ENCODE data around the gene CRIM1. TPM values are rescaled to one million over a fixed set of nuclear protein-coding genes. Genes with fewer than 3 reads are reported as not detected.

CRIM1 gene
- total and polyA plus RNA-seq, 3 experiments from 2014 or later, result 2.5 to 11.1 (median 10.7) TPM

DNA sequence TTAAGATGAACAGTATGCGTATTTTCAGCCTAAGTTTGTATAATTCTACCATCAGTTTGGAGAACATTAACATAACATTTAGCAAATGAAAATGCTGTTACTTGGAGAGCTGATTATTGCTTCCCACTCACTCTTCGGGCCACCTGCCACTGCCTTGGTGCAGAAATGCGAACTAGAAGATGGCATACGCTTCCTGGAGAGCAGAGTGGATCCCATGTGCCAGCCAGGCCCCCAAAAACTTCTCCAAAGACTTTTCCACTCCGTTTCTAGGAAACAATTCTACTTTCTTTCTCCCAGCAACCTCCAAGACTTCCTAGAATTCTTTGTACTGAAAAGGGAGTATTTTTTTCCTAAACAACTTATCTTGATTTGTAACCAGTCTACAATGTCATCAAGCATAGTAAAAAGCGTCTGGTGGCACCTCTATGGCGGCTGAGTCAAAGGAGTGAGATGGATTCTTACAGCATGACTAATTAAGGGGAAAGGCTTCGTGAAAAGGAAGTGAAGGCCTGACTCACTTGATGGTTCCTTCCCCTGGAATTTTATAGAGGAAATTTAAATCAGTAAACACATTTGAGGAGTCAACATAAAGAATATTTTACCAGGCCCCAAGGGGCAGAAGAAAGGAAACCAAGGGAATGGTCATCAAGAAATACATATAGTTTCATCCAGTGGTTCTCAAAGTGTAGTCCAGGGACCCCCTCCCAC is 205.8 kb downstream of the CRIM1 start:
- peaks cover 11 to 68% (median 26%) of the 10 kb centered on the region in 3 donors for H3K36me3 Mint-ChIP-seq
- no peaks in the 10 kb centered on the region for H3K9me3 Mint-ChIP-seq
- H3K4me3 Mint-ChIP-seq, result no peak overlapping the region
- H3K4me1 Mint-ChIP-seq, result peaks cover 10 to 17% (median 16%) of the 10 kb centered on the region in 3 donors
- DNase-seq, result no peak
- no peak overlapping the region for H3K4me3 ChIP-seq (ENCODE audit: low read length)
- H3K27me3 ChIP-seq (ENCODE audit: insufficient read depth, low read length, poor library complexity, severe bottlenecking), result no peaks in the 10 kb centered on the region
- H3K36me3 ChIP-seq (ENCODE audit: insufficient read depth, low read length), result no peaks in the 10 kb centered on the region
- no peaks in the 10 kb centered on the region for H3K9me3 ChIP-seq (ENCODE audit: low read length)
- ChIA-PET POLR2A (no interaction called here), CTCF (no interaction called here)
- no peaks in the 10 kb centered on the region for H3K4me1 ChIP-seq (ENCODE audit: insufficient read depth, low read length)
- H3K27me3 Mint-ChIP-seq, result no peaks in the 10 kb centered on the region
- no peak overlapping the region for H3K27ac ChIP-seq (ENCODE audit: low read depth, low read length)
- peak overlapping the region in 1 of 8 donors; percentile 38 for H3K27ac Mint-ChIP-seq

DNA sequence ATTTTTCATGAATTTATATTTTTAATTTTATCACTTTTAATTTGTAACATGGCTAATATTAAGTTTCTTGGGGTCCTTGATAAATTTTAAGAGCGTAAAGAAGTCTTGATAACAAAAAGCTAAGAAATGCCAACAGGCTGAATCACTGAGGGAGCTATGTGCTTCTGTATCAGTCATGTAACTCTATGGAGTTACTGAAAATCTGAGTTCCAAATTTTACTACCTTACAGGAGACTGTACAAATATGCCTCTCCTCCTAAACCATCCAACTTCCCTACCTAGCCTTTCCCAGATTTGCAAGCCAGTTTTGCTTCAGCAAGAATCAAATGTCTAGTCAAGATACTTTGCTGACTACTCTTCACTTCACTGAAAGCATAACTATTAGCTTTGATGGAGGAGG is 206.7 kb downstream of the CRIM1 start:
- H3K4me1 Mint-ChIP-seq, result peaks cover 10 to 21% (median 16%) of the 10 kb centered on the region in 3 donors
- no peak overlapping the region for H3K27ac Mint-ChIP-seq
- CTCF ChIA-PET, result no interaction called here

DNA sequence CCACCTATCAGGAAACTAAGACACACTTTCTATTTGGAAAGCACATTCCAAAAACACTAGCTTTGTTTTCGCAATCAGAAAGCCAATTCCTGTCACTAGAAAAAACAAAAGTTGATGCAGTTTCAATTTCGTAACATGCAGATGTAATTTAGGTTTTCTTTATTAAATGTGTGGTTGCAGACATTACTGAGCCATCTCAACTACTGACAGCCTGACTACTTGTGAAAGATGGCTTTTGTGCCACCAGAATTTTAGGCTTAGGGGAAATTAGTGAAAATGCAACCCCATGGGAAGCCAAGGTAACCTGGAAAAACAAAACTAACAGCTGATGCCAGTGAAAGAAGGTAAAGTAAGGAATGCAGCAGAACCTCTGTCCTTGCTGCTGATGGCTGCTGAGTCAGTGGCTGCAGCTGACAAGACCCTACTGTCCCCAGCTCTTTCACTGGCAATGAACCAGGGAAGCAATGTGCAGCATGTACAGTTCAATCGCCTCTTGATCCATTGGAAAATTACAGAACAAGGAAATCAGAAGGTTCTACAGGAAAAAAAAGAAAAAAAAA is 207.5 kb downstream of the CRIM1 start:
- H3K27me3 ChIP-seq (ENCODE audit: insufficient read depth, low read length, poor library complexity, severe bottlenecking), result no peaks in the 10 kb centered on the region
- H3K27ac ChIP-seq (ENCODE audit: low read depth, low read length), result no peak overlapping the region
- H3K36me3 ChIP-seq (ENCODE audit: insufficient read depth, low read length), result no peaks in the 10 kb centered on the region
- ChIA-PET CTCF (no interaction called here), POLR2A (no interaction called here)
- Mint-ChIP-seq H3K4me3 (no peak overlapping the region), H3K4me1 (peaks cover 10 to 23% (median 16%) of the 10 kb centered on the region in 3 donors), H3K27ac (no peak overlapping the region), H3K36me3 (peaks cover 15 to 75% (median 32%) of the 10 kb centered on the region in 3 donors), H3K9me3 (no peaks in the 10 kb centered on the region), H3K27me3 (no peaks in the 10 kb centered on the region)
- H3K4me1 ChIP-seq (ENCODE audit: insufficient read depth, low read length), result no peaks in the 10 kb centered on the region
- no peak for DNase-seq
- H3K4me3 ChIP-seq (ENCODE audit: low read length), result no peak overlapping the region
- H3K9me3 ChIP-seq (ENCODE audit: low read length), result no peaks in the 10 kb centered on the region

More for the DNA sequence above, 206.7 kb downstream of the CRIM1 start:
- Histone ChIP-seq H3K9me3 (ENCODE audit: low read length) (no peaks in the 10 kb centered on the region), H3K27ac (ENCODE audit: low read depth, low read length) (no peak overlapping the region), H3K27me3 (ENCODE audit: insufficient read depth, low read length, poor library complexity, severe bottlenecking) (no peaks in the 10 kb centered on the region), H3K4me1 (ENCODE audit: insufficient read depth, low read length) (no peaks in the 10 kb centered on the region), H3K4me3 (ENCODE audit: low read length) (no peak overlapping the region), H3K36me3 (ENCODE audit: insufficient read depth, low read length) (no peaks in the 10 kb centered on the region)
- POLR2A ChIA-PET, result no interaction called here
- peaks cover 15 to 75% (median 32%) of the 10 kb centered on the region in 3 donors for H3K36me3 Mint-ChIP-seq
- no peaks in the 10 kb centered on the region for H3K27me3 Mint-ChIP-seq
- DNase-seq, result no peak
- no peak overlapping the region for H3K4me3 Mint-ChIP-seq
- H3K9me3 Mint-ChIP-seq, result no peaks in the 10 kb centered on the region

DNA sequence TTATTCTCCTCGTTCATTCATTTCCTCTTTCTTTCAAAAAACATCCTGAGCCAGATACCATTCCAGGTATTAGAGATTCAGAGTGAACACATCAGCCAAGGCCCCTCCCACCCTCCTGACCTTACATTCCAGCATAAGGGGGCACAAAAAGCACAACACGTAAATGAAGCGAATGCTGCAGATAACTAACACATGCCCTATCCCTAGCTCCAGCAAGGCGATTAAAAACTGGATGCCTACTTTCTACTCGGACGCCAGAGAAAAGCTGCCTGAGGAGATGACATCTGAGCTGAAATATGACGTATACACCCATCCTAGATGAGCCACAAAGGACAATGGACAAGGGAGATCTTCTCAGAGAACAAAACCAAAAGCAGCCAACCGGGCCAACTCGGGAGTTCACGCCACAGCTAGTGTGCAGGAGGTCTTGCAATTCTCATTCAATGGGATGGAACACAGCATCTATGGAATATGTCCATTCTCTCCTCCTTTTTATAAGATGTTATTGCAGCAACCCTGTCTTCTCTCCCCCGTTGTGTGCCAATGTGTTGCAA is 208.9 kb downstream of the CRIM1 start:
- no peak for DNase-seq
- H3K4me1 ChIP-seq (ENCODE audit: insufficient read depth, low read length), result no peaks in the 10 kb centered on the region
- Mint-ChIP-seq H3K27ac (peak overlapping the region in 1 of 8 donors; percentile 31), H3K36me3 (peaks cover 15 to 77% (median 34%) of the 10 kb centered on the region in 3 donors), H3K9me3 (no peaks in the 10 kb centered on the region), H3K4me1 (peaks cover 10 to 25% (median 12%) of the 10 kb centered on the region in 3 donors), H3K27me3 (no peaks in the 10 kb centered on the region), H3K4me3 (no peak overlapping the region)
- no peaks in the 10 kb centered on the region for H3K36me3 ChIP-seq (ENCODE audit: insufficient read depth, low read length)
- no peaks in the 10 kb centered on the region for H3K9me3 ChIP-seq (ENCODE audit: low read length)
- no peaks in the 10 kb centered on the region for H3K27me3 ChIP-seq (ENCODE audit: insufficient read depth, low read length, poor library complexity, severe bottlenecking)
- ChIA-PET CTCF (interaction anchor here (1.2 kb wide), 1 partner anchor 9 kb away, joined by 4 read pairs; no protein-coding TSS in a partner anchor), POLR2A (no interaction called here)
- H3K27ac ChIP-seq (ENCODE audit: low read depth, low read length), result no peak overlapping the region
- no peak overlapping the region for H3K4me3 ChIP-seq (ENCODE audit: low read length)

DNA sequence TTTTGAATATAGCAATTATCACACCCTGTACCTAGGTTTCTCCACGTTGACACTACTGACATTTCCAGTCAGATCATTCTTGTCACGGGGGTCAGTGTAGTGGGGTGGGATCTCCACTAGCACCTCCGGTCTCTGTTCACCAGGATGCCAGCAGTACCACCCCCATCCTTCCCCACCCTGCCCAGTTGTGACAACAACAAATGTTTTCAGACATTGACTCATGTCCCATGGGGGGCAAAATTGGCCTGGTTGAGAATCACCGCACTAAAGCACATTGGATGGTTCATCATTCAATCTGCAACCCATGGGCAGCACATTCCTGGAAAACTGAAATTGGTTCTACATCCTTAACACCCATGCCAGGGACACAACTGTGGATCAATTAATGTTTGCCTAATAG is 210.1 kb downstream of the CRIM1 start:
- Mint-ChIP-seq H3K4me1 (peaks cover 10 to 28% (median 11%) of the 10 kb centered on the region in 3 donors), H3K27ac (no peak overlapping the region), H3K9me3 (no peaks in the 10 kb centered on the region), H3K36me3 (peaks cover 15 to 72% (median 31%) of the 10 kb centered on the region in 3 donors), H3K4me3 (no peak overlapping the region), H3K27me3 (no peaks in the 10 kb centered on the region)
- H3K27me3 ChIP-seq (ENCODE audit: insufficient read depth, low read length, poor library complexity, severe bottlenecking), result no peaks in the 10 kb centered on the region
- no peak overlapping the region for H3K4me3 ChIP-seq (ENCODE audit: low read length)
- ChIA-PET CTCF (no interaction called here), POLR2A (no interaction called here)
- no peaks in the 10 kb centered on the region for H3K4me1 ChIP-seq (ENCODE audit: insufficient read depth, low read length)
- H3K9me3 ChIP-seq (ENCODE audit: low read length), result no peaks in the 10 kb centered on the region
- DNase-seq, result no peak
- no peak overlapping the region for H3K27ac ChIP-seq (ENCODE audit: low read depth, low read length)
- no peaks in the 10 kb centered on the region for H3K36me3 ChIP-seq (ENCODE audit: insufficient read depth, low read length)

DNA sequence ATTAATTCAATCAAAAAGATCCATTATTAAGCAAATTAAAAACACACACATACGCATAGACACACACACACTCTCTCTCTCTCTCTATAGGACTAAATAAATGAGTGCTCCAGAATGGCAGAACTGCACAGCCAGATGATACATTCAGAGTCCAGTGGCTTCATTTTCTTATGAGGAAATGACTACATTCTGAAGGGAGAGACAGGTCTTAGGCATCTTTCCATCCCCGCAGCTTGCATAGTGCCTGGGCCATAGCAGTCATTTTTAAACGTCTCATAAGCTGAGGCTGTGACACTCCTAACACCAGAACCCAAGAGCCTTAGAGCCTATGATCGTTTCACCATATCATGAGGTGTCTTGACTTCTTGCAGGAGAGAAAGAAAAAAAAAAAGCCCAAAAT is 211.3 kb downstream of the CRIM1 start:
- Histone ChIP-seq H3K9me3 (ENCODE audit: low read length) (no peaks in the 10 kb centered on the region), H3K36me3 (ENCODE audit: insufficient read depth, low read length) (no peaks in the 10 kb centered on the region), H3K4me3 (ENCODE audit: low read length) (no peak overlapping the region), H3K27me3 (ENCODE audit: insufficient read depth, low read length, poor library complexity, severe bottlenecking) (no peaks in the 10 kb centered on the region), H3K27ac (ENCODE audit: low read depth, low read length) (no peak overlapping the region), H3K4me1 (ENCODE audit: insufficient read depth, low read length) (no peaks in the 10 kb centered on the region)
- peaks cover 15 to 67% (median 29%) of the 10 kb centered on the region in 3 donors for H3K36me3 Mint-ChIP-seq
- no peaks in the 10 kb centered on the region for H3K27me3 Mint-ChIP-seq
- H3K4me1 Mint-ChIP-seq, result peaks cover 10 to 28% (median 11%) of the 10 kb centered on the region in 3 donors
- POLR2A ChIA-PET, result no interaction called here
- DNase-seq, result no peak
- H3K9me3 Mint-ChIP-seq, result no peaks in the 10 kb centered on the region
- no peak overlapping the region for H3K4me3 Mint-ChIP-seq
- CTCF ChIA-PET, result no interaction called here
- H3K27ac Mint-ChIP-seq, result no peak overlapping the region

DNA sequence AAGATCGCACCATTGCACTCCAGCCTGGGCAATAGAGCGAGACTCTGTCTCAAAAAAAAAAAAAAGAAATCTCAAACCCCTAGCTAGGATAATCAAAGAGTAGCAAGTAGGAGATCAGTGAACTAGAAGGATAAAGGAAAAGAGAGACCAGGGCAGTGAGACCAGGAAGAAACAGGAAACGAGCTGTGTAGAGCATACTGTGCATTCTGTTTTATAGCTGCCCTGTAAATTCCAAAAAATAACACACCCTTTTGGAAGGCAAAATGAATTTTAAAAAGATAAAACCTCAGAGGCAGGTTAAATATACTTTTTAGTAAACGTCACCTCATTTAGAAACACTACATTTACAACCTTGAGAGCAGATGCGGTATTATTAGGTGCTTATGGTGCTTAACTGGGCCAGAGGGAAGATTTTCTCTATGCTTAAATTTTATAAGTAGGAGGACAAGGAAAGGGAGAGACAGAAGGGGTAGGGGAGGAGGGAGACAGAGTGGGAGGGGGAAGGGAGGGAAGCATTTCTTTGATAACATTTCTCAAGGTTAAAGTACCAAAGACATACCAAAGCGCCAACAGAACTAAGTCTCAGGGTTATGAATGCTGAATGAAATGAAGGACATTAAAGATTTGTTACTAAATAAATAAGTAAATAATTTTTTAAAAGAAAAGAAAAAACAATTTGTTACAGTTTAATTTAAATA is 212.3 kb downstream of the CRIM1 start:
- peaks cover 15 to 68% (median 33%) of the 10 kb centered on the region in 3 donors for H3K36me3 Mint-ChIP-seq

More for the DNA sequence above, 212.3 kb downstream of the CRIM1 start:
- DNase-seq, result no peak
- Histone ChIP-seq H3K27me3 (ENCODE audit: insufficient read depth, low read length, poor library complexity, severe bottlenecking) (no peaks in the 10 kb centered on the region), H3K27ac (ENCODE audit: low read depth, low read length) (no peak overlapping the region), H3K9me3 (ENCODE audit: low read length) (no peaks in the 10 kb centered on the region), H3K36me3 (ENCODE audit: insufficient read depth, low read length) (no peaks in the 10 kb centered on the region), H3K4me3 (ENCODE audit: low read length) (no peak overlapping the region), H3K4me1 (ENCODE audit: insufficient read depth, low read length) (no peaks in the 10 kb centered on the region)
- Mint-ChIP-seq H3K9me3 (no peaks in the 10 kb centered on the region), H3K4me1 (peaks cover 10 to 28% (median 12%) of the 10 kb centered on the region in 3 donors), H3K27me3 (no peaks in the 10 kb centered on the region), H3K27ac (no peak overlapping the region), H3K4me3 (no peak overlapping the region)
- CTCF ChIA-PET, result no interaction called here
- POLR2A ChIA-PET, result no interaction called here
